Type B pancreatic cell (in vitro differentiated cells): ENCODE measurements around the gene RHBDL1. TPM values are rescaled to one million over a fixed set of nuclear protein-coding genes. Genes with fewer than 3 reads are reported as not detected.

Source experiments
- DNase-seq: peaks from one replicate; pipeline ENCODE4 v3.0.0; 2021; ENCODE audit warnings: mixed read lengths; ENCODE audit not compliant: unreplicated experiment; ENCODE audit errors: extremely low spot score
- H3K27ac Mint-ChIP-seq: 2 replicates; pipeline ENCODE4 v1.8.0; 2021; ENCODE audit warnings: mild to moderate bottlenecking, mixed read lengths
- H3K27me3 Mint-ChIP-seq: 2 replicates; pipeline ENCODE4 v1.8.0; 2021; ENCODE audit warnings: mixed read lengths
- H3K36me3 Mint-ChIP-seq: 2 replicates; pipeline ENCODE4 v1.8.0; 2021; ENCODE audit warnings: mixed read lengths
- H3K4me1 Mint-ChIP-seq: one replicate; pipeline ENCODE4 v1.8.0; 2021; ENCODE audit warnings: mixed read lengths; ENCODE audit not compliant: unreplicated experiment
- H3K4me3 Mint-ChIP-seq: 2 replicates; pipeline ENCODE4 v1.8.0; 2021; ENCODE audit warnings: mild to moderate bottlenecking, mixed read lengths
- H3K9me3 Mint-ChIP-seq: 2 replicates; pipeline ENCODE4 v1.8.0; 2021; ENCODE audit warnings: mixed read lengths
- CTCF ChIP-seq: fragments of 200-600 bp; sonication (generic); conservative IDR thresholded peaks from 2 replicates; pipeline ENCODE4 v1.5.0; 2021; ENCODE audit warnings: antibody characterized with exemption, mild to moderate bottlenecking
- total RNA-seq: library from RNA; stranded (reverse); gene quantifications from 2 replicates; pipeline ENCODE4 v1.2.1, GENCODE V29; 2021; ENCODE audit warnings: low replicate concordance

The RHBDL1 gene
- total RNA-seq, 1 donor from 2014 or later = 2.7 TPM

- Mint-ChIP-seq H3K27me3 (peaks cover 5% of the 10 kb centered on the region), H3K27ac (no peak overlapping the region), H3K36me3 (no peaks in the 10 kb centered on the region), H3K4me3 (no peak overlapping the region), H3K4me1 (no peaks in the 10 kb centered on the region), H3K9me3 (no peaks in the 10 kb centered on the region)
- TF ChIP-seq CTCF = no peak
- DNase-seq = no peak
Measured at GRCh38 chr16:676913-677312, 1.4 kb downstream of the RHBDL1 start.

GRCh38 chr16:677316-678190, 2.1 kb downstream of the RHBDL1 start:
- Mint-ChIP-seq H3K36me3 (peaks cover 2% of the 10 kb centered on the region), H3K9me3 (no peaks in the 10 kb centered on the region), H3K27ac (no peak overlapping the region), H3K4me3 (no peak overlapping the region), H3K27me3 (peaks cover 5% of the 10 kb centered on the region), H3K4me1 (peaks cover 2% of the 10 kb centered on the region)
- no peak for DNase-seq
- TF ChIP-seq CTCF = no peak

- no peak overlapping the region for H3K27ac Mint-ChIP-seq
- no peak for TF ChIP-seq CTCF
- H3K36me3 Mint-ChIP-seq = peaks cover 4% of the 10 kb centered on the region
- H3K27me3 Mint-ChIP-seq = peaks cover 5% of the 10 kb centered on the region
- no peak for DNase-seq
- H3K4me3 Mint-ChIP-seq = no peak overlapping the region
- no peaks in the 10 kb centered on the region for H3K9me3 Mint-ChIP-seq
- peaks cover 3% of the 10 kb centered on the region for H3K4me1 Mint-ChIP-seq
Measured at GRCh38 chr16:678209-678857, 2.9 kb downstream of the RHBDL1 start.

- Mint-ChIP-seq H3K27me3 (peaks cover 5% of the 10 kb centered on the region), H3K36me3 (peaks cover 4% of the 10 kb centered on the region), H3K4me1 (peaks cover 3% of the 10 kb centered on the region), H3K27ac (peak overlapping the region; percentile 36), H3K4me3 (peak overlapping the region; percentile 84), H3K9me3 (no peaks in the 10 kb centered on the region)
- no peak for DNase-seq
- TF ChIP-seq CTCF = no peak
Measured at GRCh38 chr16:678858-679813, 3.7 kb downstream of the RHBDL1 start.
